Trophoblast cell (in vitro differentiated cells and primary cell): Measurements from ENCODE around the gene ICA1. TPM values are rescaled to one million over a fixed set of nuclear protein-coding genes. Genes with fewer than 3 reads are reported as not detected.

Source experiments
- DNase-seq, 2 donors: peaks; one replicate each; pipeline ENCODE4 v3.0.0-alpha.2; 2016
- H2AFZ ChIP-seq: 2 replicates; pipeline ENCODE4 v1.6.1; 2013; ENCODE audit warnings: low read length, moderate library complexity, mild to moderate bottlenecking; ENCODE audit not compliant: insufficient read depth, poor library complexity
- H2AK5ac ChIP-seq: 2 replicates; pipeline ENCODE4 v1.6.1; 2013; ENCODE audit warnings: mild to moderate bottlenecking, low read length
- H2BK120ac ChIP-seq: 2 replicates; pipeline ENCODE4 v1.6.1; 2013; ENCODE audit warnings: low read length, mild to moderate bottlenecking, moderate library complexity; ENCODE audit not compliant: insufficient read depth, poor library complexity
- H2BK12ac ChIP-seq: 2 replicates; pipeline ENCODE4 v1.6.1; 2013; ENCODE audit warnings: mild to moderate bottlenecking, low read length, moderate library complexity
- H2BK5ac ChIP-seq: 2 replicates; pipeline ENCODE4 v1.6.1; 2013; ENCODE audit warnings: low read length, low read depth, moderate library complexity, mild to moderate bottlenecking; ENCODE audit not compliant: poor library complexity
- H3K14ac ChIP-seq: 2 replicates; pipeline ENCODE4 v1.6.1; 2013; ENCODE audit warnings: mild to moderate bottlenecking, low read length
- H3K18ac ChIP-seq: 2 replicates; pipeline ENCODE4 v1.6.1; 2013; ENCODE audit warnings: mild to moderate bottlenecking, low read length
- H3K23ac ChIP-seq: 2 replicates; pipeline ENCODE4 v1.6.1; 2013; ENCODE audit warnings: low read length
- H3K27ac ChIP-seq: 2 replicates; pipeline ENCODE4 v1.5.1; 2013; ENCODE audit warnings: low read depth, mild to moderate bottlenecking, inconsistent platforms, low read length, moderate library complexity
- H3K27me3 ChIP-seq: 2 replicates; pipeline ENCODE4 v1.6.1; 2013; ENCODE audit warnings: inconsistent platforms, mild to moderate bottlenecking, low read length, moderate library complexity; ENCODE audit not compliant: insufficient read depth
- H3K36me3 ChIP-seq, 2 experiments: 1 replicate in 1 of 2; 2 replicates in 1 of 2; pipeline ENCODE4 v1.6.1; 2013; ENCODE audit warnings: low read length in 2 of 2, mild to moderate bottlenecking in 2 of 2, moderate library complexity in 1 of 2; ENCODE audit not compliant: insufficient read depth in 2 of 2, control insufficient read depth in 1 of 2
- H3K4ac ChIP-seq: 2 replicates; pipeline ENCODE4 v1.6.1; 2013; ENCODE audit warnings: low read depth, mild to moderate bottlenecking, low read length, moderate library complexity
- H3K4me1 ChIP-seq, 2 experiments: 1 replicate in 1 of 2; 2 replicates in 1 of 2; pipeline ENCODE4 v1.6.1; 2013; ENCODE audit warnings: low read length in 2 of 2, mild to moderate bottlenecking in 2 of 2, moderate library complexity in 1 of 2; ENCODE audit not compliant: insufficient read depth in 2 of 2, control insufficient read depth in 1 of 2
- H3K4me2 ChIP-seq: 2 replicates; pipeline ENCODE4 v1.6.1; 2013; ENCODE audit warnings: inconsistent platforms, mild to moderate bottlenecking, low read length, moderate library complexity
- H3K4me3 ChIP-seq: 2 replicates; pipeline ENCODE4 v1.5.1; 2013; ENCODE audit warnings: mild to moderate bottlenecking, low read depth, low read length, inconsistent platforms
- H3K79me1 ChIP-seq: one replicate; pipeline ENCODE4 v1.6.1; 2013; ENCODE audit warnings: low read length
- H3K79me2 ChIP-seq: 2 replicates; pipeline ENCODE4 v1.6.1; 2013; ENCODE audit warnings: low read length, mild to moderate bottlenecking; ENCODE audit not compliant: control insufficient read depth, insufficient read depth, poor library complexity
- H3K9ac ChIP-seq: 2 replicates; pipeline ENCODE4 v1.6.1; 2013; ENCODE audit warnings: mild to moderate bottlenecking, low read length
- H3K9me3 ChIP-seq: 2 replicates; pipeline ENCODE4 v1.6.1; 2013; ENCODE audit warnings: low read depth, mild to moderate bottlenecking, control low read depth, inconsistent platforms, low read length; ENCODE audit not compliant: insufficient read depth
- H4K12ac ChIP-seq: 2 replicates; pipeline ENCODE4 v1.6.1; 2013; ENCODE audit warnings: low read depth, mild to moderate bottlenecking, low read length, moderate library complexity
- H4K8ac ChIP-seq: 2 replicates; pipeline ENCODE4 v1.6.1; 2013; ENCODE audit warnings: low read depth, mild to moderate bottlenecking, low read length, moderate library complexity
- H4K91ac ChIP-seq: one replicate; pipeline ENCODE4 v1.6.1; 2013; ENCODE audit warnings: low read depth, mild to moderate bottlenecking, low read length, moderate library complexity
- WGBS: extraction: QIAGEN DNeasy Blood & Tissue Kit; methylation state at CpG from one replicate; pipeline ENCODE4 v1.1.7; 2013; ENCODE audit warnings: missing lambda C conversion rate; ENCODE audit not compliant: insufficient read length, insufficient coverage; ENCODE audit errors: extremely low coverage; 5-methylcytosine and 5-hydroxymethylcytosine counted together
- polyA plus RNA-seq: library from polyadenylated mRNA; stranded (reverse); fragments of 200-250 nt; gene quantifications from 2 replicates; pipeline ENCODE4 v1.2.3, GENCODE V29; 2013

The ICA1 gene
- polyA plus RNA-seq: 11.2 and 11.5 TPM in 2 replicates

DNA sequence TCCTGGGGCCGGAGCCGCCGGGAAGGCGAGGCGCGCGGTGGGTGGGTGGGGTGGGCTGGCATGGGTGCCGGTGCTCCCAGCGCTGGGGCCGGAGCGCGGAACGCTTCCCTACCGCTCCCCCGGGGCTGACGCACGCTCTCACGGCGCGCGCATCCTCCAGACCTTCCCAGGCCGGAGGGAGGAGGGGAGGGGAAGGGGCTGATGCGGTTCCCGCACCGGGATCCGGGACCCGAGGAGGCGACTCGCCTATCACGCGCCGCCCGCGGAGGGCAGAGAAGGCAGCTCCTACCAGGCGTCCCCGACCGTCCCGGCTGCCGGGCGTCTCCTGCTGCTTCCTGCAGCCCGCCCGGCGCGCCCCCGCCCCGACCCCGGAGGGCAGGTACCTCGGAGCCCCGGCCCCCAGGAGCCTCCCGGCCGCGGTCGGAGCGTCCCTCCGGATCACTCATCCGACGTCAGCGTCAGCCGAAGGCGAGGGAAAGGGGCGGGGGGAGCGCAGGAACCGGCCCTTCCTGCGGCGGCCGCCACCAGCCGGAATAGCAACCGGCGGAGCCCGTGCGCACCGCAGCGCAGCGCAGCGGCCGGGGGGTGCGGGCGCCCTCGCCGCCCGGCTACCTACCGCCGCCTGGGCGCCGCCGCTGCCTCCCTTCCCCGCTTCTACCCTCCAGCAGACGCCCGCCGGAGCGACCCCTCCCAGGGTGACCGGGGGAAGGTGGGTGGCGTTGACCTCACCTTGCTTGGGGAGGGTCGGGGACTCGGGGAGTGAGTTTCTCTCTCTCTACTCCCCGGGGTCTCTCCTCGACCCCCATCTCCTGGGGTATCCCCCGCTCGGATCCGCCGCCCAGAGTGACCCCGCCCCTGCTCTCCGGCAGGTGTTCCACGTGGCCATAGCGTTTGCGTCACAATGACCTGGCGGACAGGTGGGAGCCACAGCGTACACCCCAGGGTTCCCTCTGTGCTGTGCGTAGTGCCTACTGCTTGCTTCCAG, at the start of gene ICA1:
TSS of gene ICA1 (minus strand) at position 457 of the 985 bp plus-strand sequence. CDS start 26,241 bp downstream, outside the sequence.
- H3K4ac ChIP-seq: peak within 1 kb of the TSS; percentile 28
- peak within 1 kb of the TSS; percentile 82 for H3K4me3 ChIP-seq
- no peak within 1 kb of the TSS for H3K23ac ChIP-seq
- peak within 1 kb of the TSS; percentile 91 for H2AFZ ChIP-seq
- H3K9me3 ChIP-seq: no peaks in the 10 kb centered on the region
- H3K27ac ChIP-seq: no peak within 1 kb of the TSS
- H3K79me1 ChIP-seq: peaks cover 6% of the 10 kb centered on the region
- no peaks in the 10 kb centered on the region for H3K79me2 ChIP-seq
- peak within 1 kb of the TSS; percentile 77 for H3K18ac ChIP-seq
- DNase-seq: peak; percentile 19 to 58
- H3K4me1 ChIP-seq: peaks cover 3 to 4% of the 10 kb centered on the region in 2 experiments
- peak within 1 kb of the TSS; percentile 99 for H3K4me2 ChIP-seq
- H2BK120ac ChIP-seq: peak within 1 kb of the TSS; percentile 68
- peak within 1 kb of the TSS; percentile 13 for H2BK5ac ChIP-seq
- no peaks in the 10 kb centered on the region for H3K36me3 ChIP-seq
- H4K91ac ChIP-seq: peak within 1 kb of the TSS; percentile 76
- H3K9ac ChIP-seq: peak within 1 kb of the TSS; percentile 28
- no CpG with 5 or more reads among the region's 109 CpGs for WGBS
- peak within 1 kb of the TSS; percentile 68 for H3K14ac ChIP-seq
- no peaks in the 10 kb centered on the region for H3K27me3 ChIP-seq
- no peak within 1 kb of the TSS for H2AK5ac ChIP-seq
- peak within 1 kb of the TSS; percentile 64 for H4K12ac ChIP-seq
- H2BK12ac ChIP-seq: no peak within 1 kb of the TSS
- H4K8ac ChIP-seq: peak within 1 kb of the TSS; percentile 86

GRCh38 chr7:8310876-8311275, 48.9 kb upstream of the ICA1 start:
- Histone ChIP-seq H2AFZ (no peak overlapping the region), H3K9me3 (no peaks in the 10 kb centered on the region), H2AK5ac (no peak overlapping the region), H3K9ac (no peak overlapping the region), H2BK5ac (no peak overlapping the region), H3K14ac (no peak overlapping the region), H3K79me2 (no peaks in the 10 kb centered on the region), H2BK12ac (no peak overlapping the region), H3K79me1 (peaks cover 2% of the 10 kb centered on the region), H3K4ac (no peak overlapping the region), H3K4me1 (peaks cover 0 to 6% of the 10 kb centered on the region in 2 experiments), H3K4me3 (no peak overlapping the region), H2BK120ac (no peak overlapping the region), H3K27me3 (no peaks in the 10 kb centered on the region), H3K27ac (no peak overlapping the region), H4K12ac (no peak overlapping the region), H3K4me2 (no peak overlapping the region), H3K36me3 (no peaks in the 10 kb centered on the region), H3K23ac (no peak overlapping the region), H4K8ac (no peak overlapping the region), H3K18ac (no peak overlapping the region), H4K91ac (no peak overlapping the region)
- no CpG with 5 or more reads among the region's 1 CpG for WGBS
- no peak for DNase-seq

DNA sequence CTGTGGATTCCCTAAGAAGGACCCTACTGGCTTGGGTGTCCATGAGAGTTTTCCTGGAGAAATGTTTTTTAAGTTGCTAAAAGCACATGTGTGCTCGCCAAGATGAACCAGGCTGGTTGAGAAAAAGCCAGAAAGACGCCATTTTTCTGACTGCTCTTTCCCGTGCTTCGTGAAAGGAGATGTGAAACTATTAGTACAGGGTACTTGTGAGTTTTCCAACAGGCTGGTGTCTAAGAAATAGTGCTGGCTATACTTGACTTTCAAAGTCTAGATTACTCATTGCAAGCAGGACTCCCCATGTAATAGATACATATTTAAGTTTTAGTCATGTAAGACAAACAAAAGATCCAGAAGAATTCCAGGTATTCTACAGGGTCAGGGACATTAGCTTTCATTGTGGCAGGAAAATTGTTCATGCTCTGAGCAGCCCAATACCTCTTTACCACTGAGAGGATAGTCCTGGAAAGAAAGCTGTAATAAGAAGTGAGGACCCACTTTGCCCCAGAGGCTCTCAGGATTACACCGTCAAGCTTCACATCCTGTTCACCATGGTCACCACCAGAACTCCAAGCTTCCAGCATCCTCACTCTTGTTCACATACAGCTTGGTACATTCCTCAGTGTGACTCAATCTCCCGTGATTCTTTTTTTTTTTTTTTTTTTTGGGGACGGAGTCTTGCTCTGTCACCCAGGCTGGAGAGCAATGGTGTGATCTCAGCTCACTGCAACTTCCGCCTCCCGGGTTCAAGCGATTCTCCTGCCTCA, 43.8 kb upstream of the ICA1 start:
- H3K79me2 ChIP-seq: no peaks in the 10 kb centered on the region

GRCh38 chr7:8305104-8305503, 43.1 kb upstream of the ICA1 start:
- H3K23ac ChIP-seq: no peak overlapping the region
- no peak overlapping the region for H3K4ac ChIP-seq
- H4K91ac ChIP-seq: no peak overlapping the region
- H3K27ac ChIP-seq: no peak overlapping the region
- H3K27me3 ChIP-seq: no peaks in the 10 kb centered on the region
- no peak overlapping the region for H2AK5ac ChIP-seq
- H2BK5ac ChIP-seq: no peak overlapping the region
- no peak overlapping the region for H3K14ac ChIP-seq
- no peak overlapping the region for H3K4me3 ChIP-seq
- H3K18ac ChIP-seq: no peak overlapping the region
- no peaks in the 10 kb centered on the region for H3K9me3 ChIP-seq
- no peak overlapping the region for H3K9ac ChIP-seq
- no peaks in the 10 kb centered on the region for H3K4me1 ChIP-seq
- H3K79me1 ChIP-seq: no peaks in the 10 kb centered on the region
- H3K4me2 ChIP-seq: no peak overlapping the region
- H2AFZ ChIP-seq: no peak overlapping the region
- peak; percentile 40 to 63 for DNase-seq
- no peak overlapping the region for H2BK12ac ChIP-seq
- H3K36me3 ChIP-seq: no peaks in the 10 kb centered on the region
- no peak overlapping the region for H2BK120ac ChIP-seq
- whole genome bisulfite sequencing: no CpG with 5 or more reads among the region's 2 CpGs
- H4K12ac ChIP-seq: no peak overlapping the region
- no peak overlapping the region for H4K8ac ChIP-seq
- H3K79me2 ChIP-seq: no peaks in the 10 kb centered on the region

More for the DNA sequence above, 43.8 kb upstream of the ICA1 start:
- no peaks in the 10 kb centered on the region for H3K36me3 ChIP-seq
- H2BK12ac ChIP-seq: no peak overlapping the region
- H2BK120ac ChIP-seq: no peak overlapping the region
- no peak overlapping the region for H3K18ac ChIP-seq
- no peaks in the 10 kb centered on the region for H3K4me1 ChIP-seq
- H3K14ac ChIP-seq: no peak overlapping the region
- no peaks in the 10 kb centered on the region for H3K79me1 ChIP-seq
- H3K27ac ChIP-seq: no peak overlapping the region
- no peak overlapping the region for H3K23ac ChIP-seq
- no peak overlapping the region for H2AK5ac ChIP-seq
- no peak overlapping the region for H3K4me2 ChIP-seq
- no peak overlapping the region for H2BK5ac ChIP-seq
- H3K4me3 ChIP-seq: no peak overlapping the region
- no peak overlapping the region for H2AFZ ChIP-seq
- peak in 1 of 2 donors; percentile 67 for DNase-seq
- no peaks in the 10 kb centered on the region for H3K9me3 ChIP-seq
- H4K8ac ChIP-seq: no peak overlapping the region
- H4K12ac ChIP-seq: no peak overlapping the region
- WGBS: no CpG with 5 or more reads among the region's 10 CpGs
- no peaks in the 10 kb centered on the region for H3K27me3 ChIP-seq
- H4K91ac ChIP-seq: no peak overlapping the region
- no peak overlapping the region for H3K4ac ChIP-seq
- no peak overlapping the region for H3K9ac ChIP-seq
